Measurements from ENCODE around the gene TXNRD3. TPM values are rescaled to one million over a fixed set of nuclear protein-coding genes. Genes with fewer than 3 reads are reported as not detected.

TXNRD3 gene
- total RNA-seq, 1 experiment from 2014 or later: 6.9 TPM

- Mint-ChIP-seq H3K9me3 (peaks cover 9% of the 10 kb centered on the region; the same call in 1 of the 2 replicates), H3K27ac (no peak within 1 kb of the TSS)
- TF ChIP-seq ZBTB43 (CRISPR knock-in tag; IDR thresholded peaks at IDR 0.05) (0 out of 2 replicates have a peak, but pooled peaks have one; percentile 9), SP1 (CRISPR knock-in tag; conservative IDR thresholded peaks at IDR 0.05) (peak; percentile 68), ETV6 (CRISPR knock-in tag; IDR thresholded peaks at IDR 0.05) (peak; percentile 56; the same call in 1 of the 2 replicates), MAX (CRISPR knock-in tag; IDR thresholded peaks at IDR 0.05) (peak; percentile 97), ZNF263 (CRISPR knock-in tag; IDR thresholded peaks at IDR 0.05; ENCODE audit: low read depth) (peak; percentile 96), ESRRA (CRISPR knock-in tag; IDR thresholded peaks at IDR 0.05; ENCODE audit: borderline replicate concordance) (peak; percentile 66; the same call in 1 of the 2 replicates), JUN (CRISPR knock-in tag; IDR thresholded peaks at IDR 0.05) (no peak), FOXP4 (CRISPR knock-in tag; IDR thresholded peaks at IDR 0.05) (peak; percentile 10; the same call in 1 of the 2 replicates), ZNF671 (CRISPR knock-in tag; IDR thresholded peaks at IDR 0.05) (no peak), TEAD1 (CRISPR knock-in tag; IDR thresholded peaks at IDR 0.05) (0 out of 2 replicates have a peak, but pooled peaks have one; percentile 41), FOXP1 (CRISPR knock-in tag; IDR thresholded peaks at IDR 0.05; ENCODE audit: borderline replicate concordance) (no peak; the same call in 1 of the 2 replicates), HMGXB4 (CRISPR knock-in tag; IDR thresholded peaks at IDR 0.05) (no peak), ZNF232 (CRISPR knock-in tag; IDR thresholded peaks at IDR 0.05) (0 out of 2 replicates have a peak, but pooled peaks have one; percentile 21), NR3C1 (CRISPR knock-in tag; conservative IDR thresholded peaks at IDR 0.05; ENCODE audit: low read depth) (no peak)
- TF ChIP-seq, protein P1, sequence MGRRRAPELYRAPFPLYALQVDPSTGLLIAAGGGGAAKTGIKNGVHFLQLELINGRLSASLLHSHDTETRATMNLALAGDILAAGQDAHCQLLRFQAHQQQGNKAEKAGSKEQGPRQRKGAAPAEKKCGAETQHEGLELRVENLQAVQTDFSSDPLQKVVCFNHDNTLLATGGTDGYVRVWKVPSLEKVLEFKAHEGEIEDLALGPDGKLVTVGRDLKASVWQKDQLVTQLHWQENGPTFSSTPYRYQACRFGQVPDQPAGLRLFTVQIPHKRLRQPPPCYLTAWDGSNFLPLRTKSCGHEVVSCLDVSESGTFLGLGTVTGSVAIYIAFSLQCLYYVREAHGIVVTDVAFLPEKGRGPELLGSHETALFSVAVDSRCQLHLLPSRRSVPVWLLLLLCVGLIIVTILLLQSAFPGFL (CRISPR knock-in tag; IDR thresholded peaks at IDR 0.05; ENCODE audit: borderline replicate concordance): no peak
- TF ChIP-seq, protein P2, sequence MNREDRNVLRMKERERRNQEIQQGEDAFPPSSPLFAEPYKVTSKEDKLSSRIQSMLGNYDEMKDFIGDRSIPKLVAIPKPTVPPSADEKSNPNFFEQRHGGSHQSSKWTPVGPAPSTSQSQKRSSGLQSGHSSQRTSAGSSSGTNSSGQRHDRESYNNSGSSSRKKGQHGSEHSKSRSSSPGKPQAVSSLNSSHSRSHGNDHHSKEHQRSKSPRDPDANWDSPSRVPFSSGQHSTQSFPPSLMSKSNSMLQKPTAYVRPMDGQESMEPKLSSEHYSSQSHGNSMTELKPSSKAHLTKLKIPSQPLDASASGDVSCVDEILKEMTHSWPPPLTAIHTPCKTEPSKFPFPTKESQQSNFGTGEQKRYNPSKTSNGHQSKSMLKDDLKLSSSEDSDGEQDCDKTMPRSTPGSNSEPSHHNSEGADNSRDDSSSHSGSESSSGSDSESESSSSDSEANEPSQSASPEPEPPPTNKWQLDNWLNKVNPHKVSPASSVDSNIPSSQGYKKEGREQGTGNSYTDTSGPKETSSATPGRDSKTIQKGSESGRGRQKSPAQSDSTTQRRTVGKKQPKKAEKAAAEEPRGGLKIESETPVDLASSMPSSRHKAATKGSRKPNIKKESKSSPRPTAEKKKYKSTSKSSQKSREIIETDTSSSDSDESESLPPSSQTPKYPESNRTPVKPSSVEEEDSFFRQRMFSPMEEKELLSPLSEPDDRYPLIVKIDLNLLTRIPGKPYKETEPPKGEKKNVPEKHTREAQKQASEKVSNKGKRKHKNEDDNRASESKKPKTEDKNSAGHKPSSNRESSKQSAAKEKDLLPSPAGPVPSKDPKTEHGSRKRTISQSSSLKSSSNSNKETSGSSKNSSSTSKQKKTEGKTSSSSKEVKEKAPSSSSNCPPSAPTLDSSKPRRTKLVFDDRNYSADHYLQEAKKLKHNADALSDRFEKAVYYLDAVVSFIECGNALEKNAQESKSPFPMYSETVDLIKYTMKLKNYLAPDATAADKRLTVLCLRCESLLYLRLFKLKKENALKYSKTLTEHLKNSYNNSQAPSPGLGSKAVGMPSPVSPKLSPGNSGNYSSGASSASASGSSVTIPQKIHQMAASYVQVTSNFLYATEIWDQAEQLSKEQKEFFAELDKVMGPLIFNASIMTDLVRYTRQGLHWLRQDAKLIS (CRISPR knock-in tag; IDR thresholded peaks at IDR 0.05; ENCODE audit: borderline replicate concordance): 0 out of 2 replicates have a peak, but pooled peaks have one; percentile 49
- TF ChIP-seq, protein P3, sequence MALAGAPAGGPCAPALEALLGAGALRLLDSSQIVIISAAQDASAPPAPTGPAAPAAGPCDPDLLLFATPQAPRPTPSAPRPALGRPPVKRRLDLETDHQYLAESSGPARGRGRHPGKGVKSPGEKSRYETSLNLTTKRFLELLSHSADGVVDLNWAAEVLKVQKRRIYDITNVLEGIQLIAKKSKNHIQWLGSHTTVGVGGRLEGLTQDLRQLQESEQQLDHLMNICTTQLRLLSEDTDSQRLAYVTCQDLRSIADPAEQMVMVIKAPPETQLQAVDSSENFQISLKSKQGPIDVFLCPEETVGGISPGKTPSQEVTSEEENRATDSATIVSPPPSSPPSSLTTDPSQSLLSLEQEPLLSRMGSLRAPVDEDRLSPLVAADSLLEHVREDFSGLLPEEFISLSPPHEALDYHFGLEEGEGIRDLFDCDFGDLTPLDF (CRISPR knock-in tag; IDR thresholded peaks at IDR 0.05): 0 out of 2 replicates have a peak, but pooled peaks have one; percentile 26
- TF ChIP-seq, protein P4, sequence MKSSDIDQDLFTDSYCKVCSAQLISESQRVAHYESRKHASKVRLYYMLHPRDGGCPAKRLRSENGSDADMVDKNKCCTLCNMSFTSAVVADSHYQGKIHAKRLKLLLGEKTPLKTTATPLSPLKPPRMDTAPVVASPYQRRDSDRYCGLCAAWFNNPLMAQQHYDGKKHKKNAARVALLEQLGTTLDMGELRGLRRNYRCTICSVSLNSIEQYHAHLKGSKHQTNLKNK (CRISPR knock-in tag; IDR thresholded peaks at IDR 0.05): no peak
- TF ChIP-seq, protein P5, sequence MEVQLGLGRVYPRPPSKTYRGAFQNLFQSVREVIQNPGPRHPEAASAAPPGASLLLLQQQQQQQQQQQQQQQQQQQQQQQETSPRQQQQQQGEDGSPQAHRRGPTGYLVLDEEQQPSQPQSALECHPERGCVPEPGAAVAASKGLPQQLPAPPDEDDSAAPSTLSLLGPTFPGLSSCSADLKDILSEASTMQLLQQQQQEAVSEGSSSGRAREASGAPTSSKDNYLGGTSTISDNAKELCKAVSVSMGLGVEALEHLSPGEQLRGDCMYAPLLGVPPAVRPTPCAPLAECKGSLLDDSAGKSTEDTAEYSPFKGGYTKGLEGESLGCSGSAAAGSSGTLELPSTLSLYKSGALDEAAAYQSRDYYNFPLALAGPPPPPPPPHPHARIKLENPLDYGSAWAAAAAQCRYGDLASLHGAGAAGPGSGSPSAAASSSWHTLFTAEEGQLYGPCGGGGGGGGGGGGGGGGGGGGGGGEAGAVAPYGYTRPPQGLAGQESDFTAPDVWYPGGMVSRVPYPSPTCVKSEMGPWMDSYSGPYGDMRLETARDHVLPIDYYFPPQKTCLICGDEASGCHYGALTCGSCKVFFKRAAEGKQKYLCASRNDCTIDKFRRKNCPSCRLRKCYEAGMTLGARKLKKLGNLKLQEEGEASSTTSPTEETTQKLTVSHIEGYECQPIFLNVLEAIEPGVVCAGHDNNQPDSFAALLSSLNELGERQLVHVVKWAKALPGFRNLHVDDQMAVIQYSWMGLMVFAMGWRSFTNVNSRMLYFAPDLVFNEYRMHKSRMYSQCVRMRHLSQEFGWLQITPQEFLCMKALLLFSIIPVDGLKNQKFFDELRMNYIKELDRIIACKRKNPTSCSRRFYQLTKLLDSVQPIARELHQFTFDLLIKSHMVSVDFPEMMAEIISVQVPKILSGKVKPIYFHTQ (CRISPR knock-in tag; IDR thresholded peaks at IDR 0.05): no peak
Measured at GRCh38 chr3:126703512-126704493, 48.9 kb upstream of the TXNRD3 start, which contains the start of gene CHCHD6. Gene CHCHD6 (plus strand): TSS chr3:126704240. CDS start chr3:126704313, 73 bp downstream.

More at GRCh38 chr3:126703512-126704493, 48.9 kb upstream of the TXNRD3 start, which contains the start of gene CHCHD6:
- H3K4me3 Mint-ChIP-seq: peak within 1 kb of the TSS; percentile 90
- DNase-seq (ENCODE audit: low spot score): peak; percentile 98
- H3K4me1 Mint-ChIP-seq: peaks cover 20% of the 10 kb centered on the region
- H3K27me3 Mint-ChIP-seq (ENCODE audit: low read depth): peaks cover 27% of the 10 kb centered on the region
- POLR2A ChIA-PET: interaction anchor here (1.2 to 1.6 kb wide), 2 partner anchors 10 to 48 kb away, joined by 3 to 4 read pairs; no protein-coding TSS in a partner anchor
- peak; percentile 94 for ATAC-seq
- CTCF ChIA-PET: interaction anchor here (0.8 to 1.4 kb wide), 9 partner anchors 11 to 871 kb away, joined by 3 to 4 read pairs (median 3); partner anchors contain the start of gene PLXNA1
- H3K36me3 Mint-ChIP-seq: peaks cover 7% of the 10 kb centered on the region

Measured in WTC11 (cell line).